HG02884 (cell line): Measurements from ENCODE around the gene PPP6C.

Experiments used
- ATAC-seq: cut with Tn5 transposase; IDR thresholded peaks from one replicate; pipeline ENCODE4 v1.9.1; 2021; ENCODE audit warnings: mild to moderate bottlenecking, moderate library complexity; ENCODE audit not compliant: unreplicated experiment

The PPP6C gene

DNA sequence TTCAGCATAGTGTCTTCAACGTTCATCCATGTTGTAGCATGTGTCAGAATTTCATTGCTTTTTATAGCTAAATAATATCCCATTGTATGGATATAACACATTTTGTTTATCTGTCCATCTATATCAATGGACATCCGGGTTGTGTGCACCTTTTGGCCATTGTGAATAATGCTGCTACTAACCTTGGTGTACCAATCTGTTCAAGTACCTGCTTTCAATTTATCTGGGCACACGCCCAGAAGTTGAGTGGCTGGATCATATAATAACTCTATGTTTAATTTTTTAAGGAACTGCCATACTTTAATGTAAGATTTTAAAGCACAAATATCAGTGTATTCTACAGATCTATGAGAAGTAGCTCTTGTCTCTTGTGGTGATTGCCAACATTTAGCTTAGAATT lies 89.8 kb downstream of the PPP6C start:
- ATAC-seq = no peak
